ENCODE measurements around the gene SSH2.
"Not testable (repeated sequence)": the region's sequence is repeated elsewhere in the genome, so short reads cannot be mapped to it uniquely, and the experiment has no call there.

- TF ChIP-seq MAFK (conservative IDR thresholded peaks at IDR 0.05 in 1 of 2, IDR thresholded peaks at IDR 0.05 in 1 of 2; ENCODE audit: low read length in 2 of 2); CTCF (CRISPR knock-in tag; IDR thresholded peaks at IDR 0.05); NR3C1 (CRISPR knock-in tag; IDR thresholded peaks at IDR 0.05): not testable (repeated sequence)
Measured at GRCh38 chr17:29651913-29652312, 278.1 kb downstream of the SSH2 start.

All from HepG2 (cell line).